Vagina (tissue), 2 donors: Measurements from ENCODE around the gene ZBTB42. TPM values are rescaled to one million over a fixed set of nuclear protein-coding genes. Genes with fewer than 3 reads are reported as not detected.

Experiments used
- DNase-seq, 2 donors: peaks; one replicate each; pipeline ENCODE4 v3.0.0-alpha.2; 2017; ENCODE audit errors: extremely low spot score in 2 of 2
- H3K27ac ChIP-seq: fragments of 200-600 bp; sonication (generic); one replicate; pipeline ENCODE4 v1.5.1; 2019
- H3K27me3 ChIP-seq: fragments of 200-600 bp; sonication (generic); one replicate; pipeline ENCODE4 v1.5.1; 2019
- H3K36me3 ChIP-seq, 2 donors: fragments of 200-600 bp; sonication (generic); one replicate each; pipeline ENCODE4 v1.5.1; 2017 to 2019
- H3K4me1 ChIP-seq: fragments of 200-600 bp; sonication (generic); one replicate; pipeline ENCODE4 v1.5.1; 2019
- H3K4me3 ChIP-seq, 2 donors: fragments of 200-600 bp; sonication (generic); 1 replicate in 1 of 2; 2 replicates in 1 of 2; pipeline ENCODE4 v1.5.1; 2016 to 2019
- H3K9me3 ChIP-seq: fragments of 200-600 bp; sonication (generic); one replicate; pipeline ENCODE4 v1.5.1; 2019
- CTCF ChIP-seq, 3 experiments: fragments of 450-650 bp in 2 of 3; fragments of 200-600 bp in 1 of 3; sonication (generic) in 1 of 3; IDR thresholded peaks; one replicate each; pipeline ENCODE4 v1.5.1; 2017 to 2019; ENCODE audit warnings: antibody characterized with exemption in 3 of 3, mild to moderate bottlenecking in 2 of 3, moderate library complexity in 2 of 3
- POLR2A ChIP-seq, 2 donors: fragments of 450-650 bp; IDR thresholded peaks; one replicate each; pipeline ENCODE4 v1.6.1; 2017; ENCODE audit warnings: antibody characterized with exemption in 2 of 2, mild to moderate bottlenecking in 2 of 2, moderate library complexity in 2 of 2
- POLR2AphosphoS5 ChIP-seq, 2 donors: sonication (generic); formaldehyde crosslinking; IDR thresholded peaks; one replicate each; pipeline ENCODE4 v1.9.0; 2017; ENCODE audit warnings: antibody characterized with exemption in 2 of 2, mild to moderate bottlenecking in 2 of 2, low read depth in 1 of 2; ENCODE audit not compliant: insufficient read depth in 1 of 2
- intact Hi-C: fragments of 100-400 bp; cut with DNase I; formaldehyde crosslinking; loops from one replicate; pipeline ENCODE4 v1.15.1; 2023
- total RNA-seq: library from RNA; depleted of rRNA; stranded (reverse); fragments of >200 nt; gene quantifications from one replicate; pipeline ENCODE4 v1.2.3, GENCODE V29; 2016

ZBTB42 gene
- total RNA-seq, 1 donor from 2014 or later: 7.6 TPM

- H3K27me3 ChIP-seq: no peaks in the 10 kb centered on the region
- H3K4me1 ChIP-seq: peaks cover 46% of the 10 kb centered on the region
- DNase-seq: no peak
- H3K36me3 ChIP-seq: peaks cover 0 to 19% of the 10 kb centered on the region in 2 donors
- H3K27ac ChIP-seq: peak overlapping the region; percentile 76
- no peak for TF ChIP-seq POLR2AphosphoS5 (IDR thresholded peaks at IDR 0.05; ENCODE audit: insufficient read depth in 1 of 2, low read depth in 1 of 2)
- TF ChIP-seq POLR2A (IDR thresholded peaks at IDR 0.05): no peak
- no peak for TF ChIP-seq CTCF (IDR thresholded peaks at IDR 0.05)
- H3K4me3 ChIP-seq: peak overlapping the region; percentile 96 to 99
- no peaks in the 10 kb centered on the region for H3K9me3 ChIP-seq
- intact Hi-C loops: no loop called here
Measured at GRCh38 chr14:104753528-104754212, 47.2 kb upstream of the ZBTB42 start.

GRCh38 chr14:104754213-104754851, 46.6 kb upstream of the ZBTB42 start:
- H3K4me3 ChIP-seq: peak overlapping the region; percentile 96 to 99
- no peak for DNase-seq
- no peaks in the 10 kb centered on the region for H3K9me3 ChIP-seq
- no peaks in the 10 kb centered on the region for H3K27me3 ChIP-seq
- peak overlapping the region; percentile 76 for H3K27ac ChIP-seq
- TF ChIP-seq POLR2A (IDR thresholded peaks at IDR 0.05): no peak
- no peak for TF ChIP-seq CTCF (IDR thresholded peaks at IDR 0.05)
- no peak for TF ChIP-seq POLR2AphosphoS5 (IDR thresholded peaks at IDR 0.05; ENCODE audit: insufficient read depth in 1 of 2, low read depth in 1 of 2)
- H3K4me1 ChIP-seq: peaks cover 39% of the 10 kb centered on the region
- intact Hi-C loops: no loop called here
- peaks cover 0 to 25% of the 10 kb centered on the region in 2 donors for H3K36me3 ChIP-seq

- TF ChIP-seq POLR2AphosphoS5 (IDR thresholded peaks at IDR 0.05; ENCODE audit: insufficient read depth in 1 of 2, low read depth in 1 of 2) (no peak), POLR2A (IDR thresholded peaks at IDR 0.05) (no peak), CTCF (IDR thresholded peaks at IDR 0.05) (no peak)
- H3K27me3 ChIP-seq: no peaks in the 10 kb centered on the region
- H3K36me3 ChIP-seq: peaks cover 0 to 29% of the 10 kb centered on the region in 2 donors
- no peak overlapping the region for H3K27ac ChIP-seq
- DNase-seq: no peak
- no peaks in the 10 kb centered on the region for H3K9me3 ChIP-seq
- H3K4me3 ChIP-seq: no peak overlapping the region
- intact Hi-C loops: no loop called here
- peaks cover 32% of the 10 kb centered on the region for H3K4me1 ChIP-seq
Measured at GRCh38 chr14:104755621-104756020, 45.3 kb upstream of the ZBTB42 start.

- Histone ChIP-seq H3K27me3 (no peaks in the 10 kb centered on the region), H3K4me3 (no peak overlapping the region), H3K9me3 (no peaks in the 10 kb centered on the region), H3K4me1 (peaks cover 32% of the 10 kb centered on the region), H3K36me3 (peaks cover 0 to 29% of the 10 kb centered on the region in 2 donors), H3K27ac (no peak overlapping the region)
- intact Hi-C loops: no loop called here
- DNase-seq: no peak
- TF ChIP-seq CTCF (IDR thresholded peaks at IDR 0.05) (no peak), POLR2A (IDR thresholded peaks at IDR 0.05) (no peak), POLR2AphosphoS5 (IDR thresholded peaks at IDR 0.05; ENCODE audit: insufficient read depth in 1 of 2, low read depth in 1 of 2) (no peak)
Measured at GRCh38 chr14:104756477-104757237, 44.2 kb upstream of the ZBTB42 start.
